K562 (cell line): ENCODE data around the gene SH3BGRL3. TPM values are rescaled to one million over a fixed set of nuclear protein-coding genes. Genes with fewer than 3 reads are reported as not detected.

Experiments used
- ATF4 ChIP-seq: fragments of 450-650 bp; formaldehyde crosslinking; IDR thresholded peaks from 2 replicates; pipeline ENCODE4 v1.4.0; 2022; ENCODE audit warnings: mild to moderate bottlenecking, moderate library complexity
- C11orf30 ChIP-seq: fragments of 450-650 bp; IDR thresholded peaks from 2 replicates; pipeline ENCODE4 v1.6.1; 2016; ENCODE audit warnings: low read depth, mild to moderate bottlenecking
- CBFA2T3 ChIP-seq: fragments of 450-650 bp; IDR thresholded peaks from 2 replicates; pipeline ENCODE4 v1.6.1; 2017
- CBFB ChIP-seq: sonication (generic); formaldehyde crosslinking; IDR thresholded peaks from 2 replicates; pipeline ENCODE4 v1.4.0; 2020; ENCODE audit warnings: mild to moderate bottlenecking, missing genetic modification reagents
- CHD2 ChIP-seq: IDR thresholded peaks from 2 replicates; pipeline ENCODE4 v1.6.1; 2011; ENCODE audit warnings: low read depth, low read length
- CTCF ChIP-seq, 3 experiments: IDR thresholded peaks in 2 of 3; conservative IDR thresholded peaks in 1 of 3; 2 replicates each; pipeline ENCODE4 v1.5.1; 2011 to 2012; ENCODE audit warnings: low read length in 3 of 3, mild to moderate bottlenecking in 3 of 3, control low read depth in 2 of 3, improper control_type of control experiment in 1 of 3, inconsistent platforms in 1 of 3, low read depth in 1 of 3, mixed read lengths in 1 of 3, moderate library complexity in 1 of 3; ENCODE audit not compliant: insufficient read depth in 2 of 3
- GATA2 ChIP-seq: sonication (generic); formaldehyde crosslinking; IDR thresholded peaks from 2 replicates; pipeline ENCODE4 v1.4.0; 2020; ENCODE audit warnings: mild to moderate bottlenecking, missing genetic modification reagents
- HDAC2 ChIP-seq: fragments of 450-650 bp; IDR thresholded peaks from 2 replicates; pipeline ENCODE4 v1.6.1; 2016; ENCODE audit warnings: mild to moderate bottlenecking
- MED1 ChIP-seq: sonication (generic); formaldehyde crosslinking; IDR thresholded peaks from 2 replicates; pipeline ENCODE4 v1.8.1; 2023; ENCODE audit warnings: missing genetic modification reagents, borderline replicate concordance
- PHB2 ChIP-seq: fragments of 450-650 bp; IDR thresholded peaks from 2 replicates; pipeline ENCODE4 v1.6.1; 2017; ENCODE audit warnings: low read depth
- POLR2H ChIP-seq: IDR thresholded peaks from 2 replicates; pipeline ENCODE4 v1.6.1; 2016; ENCODE audit warnings: missing genetic modification characterization, low read depth, mild to moderate bottlenecking, control low read depth, missing compliant biosample characterization, moderate library complexity
- REST ChIP-seq, 2 experiments: fragments of 450-650 bp; formaldehyde crosslinking in 1 of 2; IDR thresholded peaks; 2 replicates each; pipeline versions ENCODE4 v1.4.0 to v1.6.1; 2014 to 2020; ENCODE audit warnings: mild to moderate bottlenecking in 2 of 2, borderline replicate concordance in 1 of 2, low read depth in 1 of 2
- SMARCA4 ChIP-seq: fragments of 450-650 bp; IDR thresholded peaks from 2 replicates; pipeline ENCODE4 v1.6.1; 2016
- TEAD4 ChIP-seq, 2 experiments: sonication (generic) in 1 of 2; formaldehyde crosslinking in 1 of 2; IDR thresholded peaks; 2 replicates each; pipeline versions ENCODE4 v1.6.1 to v1.8.0; 2012 to 2022; ENCODE audit warnings: borderline replicate concordance in 1 of 2, inconsistent platforms in 1 of 2, low read length in 1 of 2, mild to moderate bottlenecking in 1 of 2, missing genetic modification reagents in 1 of 2
- ZNF121 ChIP-seq: sonication (generic); formaldehyde crosslinking; conservative IDR thresholded peaks from 2 replicates; pipeline ENCODE4 v1.8.0; 2022; ENCODE audit warnings: missing genetic modification reagents
- ZNF282 ChIP-seq: sonication (generic); formaldehyde crosslinking; IDR thresholded peaks from 2 replicates; pipeline ENCODE4 v1.8.1; 2023; ENCODE audit warnings: missing genetic modification reagents
- ZNF311 ChIP-seq: fragments of 250-450 bp; sonication (Bioruptor Pico); IDR thresholded peaks from 2 replicates; pipeline ENCODE4 v1.4.0; 2020; ENCODE audit warnings: mild to moderate bottlenecking, moderate library complexity
- ZNF507 ChIP-seq: conservative IDR thresholded peaks from 2 replicates; pipeline ENCODE4 v1.6.1; 2017; ENCODE audit warnings: missing genetic modification characterization, missing compliant biosample characterization
- polyA plus RNA-seq, 8 experiments: library from polyadenylated mRNA; depleted of rRNA in 4 of 8; stranded (reverse) in 5 of 8; unstranded in 3 of 8; fragments of >200 nt; fragmentation: Nextera tagmentation in 2 of 8; fragmentation: Illumina TruSeq in 1 of 8; extraction: Ambion mirVana in 2 of 8; extraction: Trizol in 1 of 8; gene quantifications; 2 replicates each; pipeline versions ENCODE4 v1.2.1 to v1.2.3, GENCODE V29; 2011 to 2014; ENCODE audit warnings: inconsistent platforms in 1 of 8, missing spikeins in 1 of 8
- total RNA-seq, 7 experiments: library from RNA; depleted of rRNA in 6 of 7; stranded (reverse); fragments of >200 nt in 6 of 7; fragmentation: Illumina TruSeq in 2 of 7; extraction: Trizol in 2 of 7; gene quantifications; 2 replicates each; pipeline versions ENCODE4 v1.2.1 to v1.2.3, GENCODE V29; 2011 to 2021; ENCODE audit warnings: low replicate concordance in 1 of 7

Gene SH3BGRL3
- total and polyA plus RNA-seq, 9 of the 15 experiments (the other 6 are each of a cell fraction or from before 2014, with no cell fraction given), result 30.3 to 140 (median 54.2) TPM

- TF ChIP-seq CTCF (IDR thresholded peaks at IDR 0.05 in 2 of 3, conservative IDR thresholded peaks at IDR 0.05 in 1 of 3; ENCODE audit: insufficient read depth in 2 of 3, low read depth in 1 of 3, low read length in 3 of 3) (0 out of 6 replicates have a peak, but pooled peaks of 2 of the 3 experiments have one; percentile 7 to 12), ZNF282 (CRISPR knock-in tag) (no peak), SMARCA4 (peak; percentile 44), POLR2H (tag) (no peak), ATF4 (CRISPR knock-in tag) (no peak), CBFB (no peak), ZNF507 (tag) (no peak), C11orf30 (no peak), GATA2 (peak; percentile 66), ZNF121 (CRISPR knock-in tag) (no peak), CBFA2T3 (peak; percentile 65), PHB2 (no peak), HDAC2 (peak; percentile 32; the same call in 1 of the 2 replicates), ZNF311 (CRISPR knock-in tag) (peak; percentile 55; the same call in 1 of the 2 replicates), MED1 (CRISPR knock-in tag) (no peak), TEAD4 (IDR thresholded peaks at IDR 0.05; ENCODE audit: low read length) (peak; percentile 34; the same call in 1 of the 2 replicates), TEAD4 (CRISPR knock-in tag; IDR thresholded peaks at IDR 0.05; ENCODE audit: borderline replicate concordance) (no peak), REST (IDR thresholded peaks at IDR 0.05; ENCODE audit: borderline replicate concordance) (0 out of 2 replicates have a peak, but pooled peaks have one; percentile 12), REST (CRISPR knock-in tag; IDR thresholded peaks at IDR 0.05; ENCODE audit: low read depth) (0 out of 2 replicates have a peak, but pooled peaks have one; percentile 49), CHD2 (no peak)
These were observed 8.5 kb downstream of the SH3BGRL3 start (continued) for GRCh38 chr1:26288311-26288941.
